GM23338 (cell line): Measurements from ENCODE around the gene APOB. TPM values are rescaled to one million over a fixed set of nuclear protein-coding genes. Genes with fewer than 3 reads are reported as not detected.

Experiments used
- ATAC-seq: fragments of 200-7000 bp; cut with Tn5 transposase; 3 replicates; pipeline ENCODE4 v1.9.1; 2020
- DNase-seq: peaks from one replicate; pipeline ENCODE4 v3.0.0-alpha.2; 2015; ENCODE audit warnings: low spot score
- H2AFZ ChIP-seq: fragments of 200-600 bp; sonication (generic); 2 replicates; pipeline ENCODE4 v1.8.0; 2016; ENCODE audit warnings: antibody characterized with exemption, mild to moderate bottlenecking, moderate library complexity
- H3F3A ChIP-seq: fragments of 200-600 bp; sonication (generic); replicated peaks from 2 replicates; pipeline ENCODE4 v1.8.0; 2017; ENCODE audit warnings: antibody characterized with exemption, mixed run types, low read depth
- H3K27ac ChIP-seq: fragments of 200-600 bp; sonication (generic); 2 replicates; pipeline ENCODE4 v1.6.1; 2016; ENCODE audit warnings: low read depth
- H3K27me3 ChIP-seq: fragments of 200-600 bp; sonication (generic); 2 replicates; pipeline ENCODE4 v1.8.0; 2016; ENCODE audit warnings: mild to moderate bottlenecking, mixed run types, moderate library complexity; ENCODE audit not compliant: insufficient read depth
- H3K36me3 ChIP-seq: fragments of 200-600 bp; sonication (generic); 2 replicates; pipeline ENCODE4 v1.8.0; 2016; ENCODE audit warnings: mild to moderate bottlenecking; ENCODE audit not compliant: insufficient read depth
- H3K4me1 ChIP-seq: fragments of 200-600 bp; sonication (generic); 2 replicates; pipeline ENCODE4 v1.8.0; 2016; ENCODE audit warnings: mild to moderate bottlenecking, moderate library complexity; ENCODE audit not compliant: insufficient read depth
- H3K4me2 ChIP-seq: fragments of 200-600 bp; sonication (generic); 2 replicates; pipeline ENCODE4 v1.7.1; 2017; ENCODE audit warnings: mixed run types
- H3K4me3 ChIP-seq: fragments of 200-600 bp; sonication (generic); 2 replicates; pipeline ENCODE4 v1.6.1; 2016; ENCODE audit warnings: mixed run types
- H3K79me2 ChIP-seq: fragments of 200-600 bp; sonication (generic); replicated peaks from 2 replicates; pipeline ENCODE4 v1.8.0; 2017; ENCODE audit warnings: mild to moderate bottlenecking; ENCODE audit not compliant: insufficient read depth
- H3K9me2 ChIP-seq: fragments of 200-600 bp; sonication (generic); 2 replicates; pipeline ENCODE4 v1.8.0; 2017; ENCODE audit not compliant: insufficient read depth
- H4K20me1 ChIP-seq: fragments of 200-600 bp; sonication (generic); replicated peaks from 2 replicates; pipeline ENCODE4 v1.8.0; 2017; ENCODE audit warnings: mild to moderate bottlenecking; ENCODE audit not compliant: insufficient read depth
- H3K27ac Mint-ChIP-seq: 2 replicates; pipeline ENCODE4 v1.8.0; 2020; ENCODE audit warnings: inconsistent platforms, mild to moderate bottlenecking, moderate library complexity, mixed read lengths
- H3K27me3 Mint-ChIP-seq: 3 replicates; pipeline ENCODE4 v1.8.0; 2022; ENCODE audit warnings: low read depth, mild to moderate bottlenecking, moderate library complexity, mixed read lengths, inconsistent platforms; ENCODE audit not compliant: insufficient read depth, poor library complexity
- H3K36me3 Mint-ChIP-seq: 3 replicates; pipeline ENCODE4 v1.8.0; 2021; ENCODE audit warnings: low read depth, mild to moderate bottlenecking, inconsistent platforms, moderate library complexity, mixed read lengths
- H3K4me1 Mint-ChIP-seq: 3 replicates; pipeline ENCODE4 v1.8.0; 2020; ENCODE audit warnings: mild to moderate bottlenecking, inconsistent platforms, mixed read lengths
- H3K4me3 Mint-ChIP-seq: 3 replicates; pipeline ENCODE4 v1.8.0; 2021; ENCODE audit warnings: moderate library complexity, mild to moderate bottlenecking, inconsistent platforms, mixed read lengths
- H3K9me3 Mint-ChIP-seq: 3 replicates; pipeline ENCODE4 v1.8.0; 2020; ENCODE audit warnings: moderate library complexity, mild to moderate bottlenecking, inconsistent platforms, mixed read lengths
- EZH2 ChIP-seq: fragments of 200-600 bp; sonication (generic); IDR thresholded peaks from one replicate; pipeline ENCODE4 v1.8.0; 2017; ENCODE audit warnings: antibody characterized with exemption, mild to moderate bottlenecking, low read depth; ENCODE audit not compliant: unreplicated experiment
- EZH2phosphoT487 ChIP-seq: fragments of 200-600 bp; sonication (generic); IDR thresholded peaks from one replicate; pipeline ENCODE4 v1.8.1; 2018; ENCODE audit warnings: antibody characterized with exemption; ENCODE audit not compliant: unreplicated experiment
- NANOG ChIP-seq: IDR thresholded peaks from 2 replicates; pipeline ENCODE4 v1.6.1; 2016; ENCODE audit warnings: antibody characterized with exemption, borderline replicate concordance
- POLR2AphosphoS5 ChIP-seq: IDR thresholded peaks from 2 replicates; pipeline ENCODE4 v1.6.1; 2016; ENCODE audit warnings: antibody characterized with exemption, low read depth
- STAT1 ChIP-seq: IDR thresholded peaks from one replicate; pipeline ENCODE4 v1.6.1; 2016; ENCODE audit warnings: antibody characterized with exemption; ENCODE audit not compliant: unreplicated experiment
- ZNF114 ChIP-seq: fragments of 250-450 bp; sonication (Bioruptor Pico); IDR thresholded peaks from 2 replicates; pipeline ENCODE4 v1.5.0; 2020; ENCODE audit warnings: mild to moderate bottlenecking, moderate library complexity
- ZNF331 ChIP-seq: fragments of 250-450 bp; sonication (Bioruptor Pico); IDR thresholded peaks from 2 replicates; pipeline ENCODE4 v1.5.0; 2020; ENCODE audit warnings: low read depth, mild to moderate bottlenecking, moderate library complexity
- polyA plus RNA-seq: library from polyadenylated mRNA; unstranded; fragments of >200 nt; fragmentation: Nextera tagmentation; extraction: Ambion mirVana; gene quantifications from 2 replicates; pipeline ENCODE4 v1.2.1, GENCODE V29; 2016
- total RNA-seq: library from RNA; depleted of rRNA; stranded (reverse); fragments of >200 nt; shearing (Covaris generic); gene quantifications from 2 replicates; pipeline ENCODE4 v1.2.3, GENCODE V29; 2014
- TF ChIP-seq, protein P1 (sequence below): IDR thresholded peaks from 2 replicates; pipeline ENCODE4 v1.6.1; 2016; ENCODE audit warnings: antibody characterized with exemption
- TF ChIP-seq, protein P2 (sequence below): IDR thresholded peaks from one replicate; pipeline ENCODE4 v1.6.1; 2018; ENCODE audit warnings: antibody characterized with exemption; ENCODE audit not compliant: unreplicated experiment
- TF ChIP-seq, protein P3 (sequence below), 2 experiments: fragments of 200-600 bp in 1 of 2; sonication (generic) in 1 of 2; conservative IDR thresholded peaks; 2 replicates each; pipeline versions ENCODE4 v1.5.1 to v1.6.1; 2016 to 2017; ENCODE audit warnings: antibody characterized with exemption in 2 of 2, low read depth in 2 of 2, mild to moderate bottlenecking in 2 of 2, moderate library complexity in 1 of 2

Gene APOB
- total and polyA plus RNA-seq, 2 experiments from 2014 or later = 0.08 to 0.56 TPM

DNA sequence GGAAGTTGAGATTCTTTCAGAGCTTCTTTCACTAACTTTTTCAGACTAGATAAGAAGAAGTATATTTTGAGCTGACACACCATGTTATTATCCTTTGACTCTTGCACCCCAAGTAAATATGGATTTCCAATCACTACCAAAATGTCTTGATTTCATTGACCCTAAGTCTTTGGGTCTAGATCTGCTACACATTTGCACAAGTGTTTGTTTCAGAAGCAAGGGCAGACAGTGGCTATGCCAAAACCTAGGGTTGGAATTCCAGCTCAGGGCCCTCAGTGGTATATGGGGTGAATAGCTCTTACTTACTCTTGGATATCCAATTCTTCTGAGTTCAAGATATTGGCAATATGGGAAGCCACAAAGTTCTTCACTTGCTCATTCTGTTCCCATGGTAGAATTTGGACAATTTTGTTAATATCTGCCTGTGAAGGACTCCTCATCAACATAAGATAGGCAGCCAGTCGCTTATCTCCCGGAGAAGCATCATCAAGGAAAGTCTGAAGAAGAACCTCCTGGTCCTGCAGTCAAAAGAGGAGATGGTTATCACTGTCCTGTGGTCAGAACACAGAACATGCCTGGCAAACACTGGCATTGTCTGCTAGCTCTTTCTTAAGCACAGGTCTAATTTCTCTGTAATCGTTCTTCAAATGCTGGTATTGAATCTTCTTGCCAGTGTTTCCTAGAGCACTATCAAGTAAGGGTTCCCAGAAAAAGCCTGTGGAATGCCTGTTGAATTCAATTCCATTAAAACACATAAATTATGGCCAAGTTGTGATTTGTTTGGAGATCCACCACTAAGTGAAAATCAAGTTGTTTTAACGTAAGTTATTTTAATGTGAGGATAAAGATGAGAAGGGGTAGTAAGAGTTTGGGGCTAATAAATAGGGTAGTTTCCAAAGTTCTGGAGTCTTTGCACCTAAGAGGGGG lies 15.6 kb downstream of the APOB start (continued):
- TF ChIP-seq, protein P1, sequence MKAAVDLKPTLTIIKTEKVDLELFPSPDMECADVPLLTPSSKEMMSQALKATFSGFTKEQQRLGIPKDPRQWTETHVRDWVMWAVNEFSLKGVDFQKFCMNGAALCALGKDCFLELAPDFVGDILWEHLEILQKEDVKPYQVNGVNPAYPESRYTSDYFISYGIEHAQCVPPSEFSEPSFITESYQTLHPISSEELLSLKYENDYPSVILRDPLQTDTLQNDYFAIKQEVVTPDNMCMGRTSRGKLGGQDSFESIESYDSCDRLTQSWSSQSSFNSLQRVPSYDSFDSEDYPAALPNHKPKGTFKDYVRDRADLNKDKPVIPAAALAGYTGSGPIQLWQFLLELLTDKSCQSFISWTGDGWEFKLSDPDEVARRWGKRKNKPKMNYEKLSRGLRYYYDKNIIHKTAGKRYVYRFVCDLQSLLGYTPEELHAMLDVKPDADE = no peak

DNA sequence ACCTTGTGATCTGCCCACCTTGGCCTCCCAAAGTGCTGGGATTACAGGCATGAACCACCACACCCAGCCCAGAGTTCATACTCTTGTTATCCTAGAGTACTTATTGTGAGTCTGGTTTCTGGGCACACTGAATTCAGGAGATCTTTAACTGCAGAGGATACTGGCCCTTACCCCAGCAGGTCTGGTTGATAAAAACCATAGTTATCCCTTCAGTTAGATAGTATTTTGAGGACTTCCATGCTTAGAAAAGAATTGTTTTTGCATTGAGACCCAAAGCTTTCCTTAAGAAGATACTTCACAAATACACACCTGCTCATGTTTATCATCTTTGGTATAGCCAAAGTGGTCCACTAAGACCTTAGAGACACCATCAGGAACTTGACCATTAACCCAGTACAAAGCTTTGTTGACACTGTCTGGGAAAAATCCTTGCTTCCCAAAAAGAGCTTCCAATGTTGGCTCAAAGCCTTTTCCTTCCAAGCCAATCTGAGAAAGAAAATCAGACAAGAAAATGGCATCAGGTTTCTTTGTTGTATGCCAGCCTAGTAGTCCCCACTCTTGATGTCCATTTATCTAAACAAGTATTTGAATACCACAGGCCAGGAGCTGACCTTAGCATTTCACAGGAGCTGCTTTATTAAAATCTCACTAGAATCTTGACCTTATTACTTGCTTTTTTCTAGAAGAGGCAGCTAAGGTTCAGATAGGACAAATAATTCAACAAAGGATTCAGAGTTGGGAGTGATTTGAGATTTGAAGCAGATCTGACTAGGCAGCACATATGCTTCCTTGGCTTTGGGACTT lies 17.2 kb downstream of the APOB start:
- H3K4me3 Mint-ChIP-seq = no peak overlapping the region
- ATAC-seq (no peak), DNase-seq (no peak)
- H3K27ac ChIP-seq = no peak overlapping the region
- H3K27me3 Mint-ChIP-seq = peaks cover 2% of the 10 kb centered on the region
- H3K27me3 ChIP-seq = no peaks in the 10 kb centered on the region
- H3K36me3 Mint-ChIP-seq = no peaks in the 10 kb centered on the region
- no peaks in the 10 kb centered on the region for H3K79me2 ChIP-seq
- H3K4me1 ChIP-seq = no peaks in the 10 kb centered on the region
- H3F3A ChIP-seq = no peaks in the 10 kb centered on the region
- no peak overlapping the region for H3K4me2 ChIP-seq
- no peak overlapping the region for H2AFZ ChIP-seq
- no peaks in the 10 kb centered on the region for H3K9me3 Mint-ChIP-seq
- no peaks in the 10 kb centered on the region for H4K20me1 ChIP-seq
- H3K36me3 ChIP-seq = no peaks in the 10 kb centered on the region
- no peaks in the 10 kb centered on the region for H3K9me2 ChIP-seq
- no peak overlapping the region for H3K4me3 ChIP-seq
- H3K27ac Mint-ChIP-seq = no peak overlapping the region
- H3K4me1 Mint-ChIP-seq = no peaks in the 10 kb centered on the region
- TF ChIP-seq, protein P2, sequence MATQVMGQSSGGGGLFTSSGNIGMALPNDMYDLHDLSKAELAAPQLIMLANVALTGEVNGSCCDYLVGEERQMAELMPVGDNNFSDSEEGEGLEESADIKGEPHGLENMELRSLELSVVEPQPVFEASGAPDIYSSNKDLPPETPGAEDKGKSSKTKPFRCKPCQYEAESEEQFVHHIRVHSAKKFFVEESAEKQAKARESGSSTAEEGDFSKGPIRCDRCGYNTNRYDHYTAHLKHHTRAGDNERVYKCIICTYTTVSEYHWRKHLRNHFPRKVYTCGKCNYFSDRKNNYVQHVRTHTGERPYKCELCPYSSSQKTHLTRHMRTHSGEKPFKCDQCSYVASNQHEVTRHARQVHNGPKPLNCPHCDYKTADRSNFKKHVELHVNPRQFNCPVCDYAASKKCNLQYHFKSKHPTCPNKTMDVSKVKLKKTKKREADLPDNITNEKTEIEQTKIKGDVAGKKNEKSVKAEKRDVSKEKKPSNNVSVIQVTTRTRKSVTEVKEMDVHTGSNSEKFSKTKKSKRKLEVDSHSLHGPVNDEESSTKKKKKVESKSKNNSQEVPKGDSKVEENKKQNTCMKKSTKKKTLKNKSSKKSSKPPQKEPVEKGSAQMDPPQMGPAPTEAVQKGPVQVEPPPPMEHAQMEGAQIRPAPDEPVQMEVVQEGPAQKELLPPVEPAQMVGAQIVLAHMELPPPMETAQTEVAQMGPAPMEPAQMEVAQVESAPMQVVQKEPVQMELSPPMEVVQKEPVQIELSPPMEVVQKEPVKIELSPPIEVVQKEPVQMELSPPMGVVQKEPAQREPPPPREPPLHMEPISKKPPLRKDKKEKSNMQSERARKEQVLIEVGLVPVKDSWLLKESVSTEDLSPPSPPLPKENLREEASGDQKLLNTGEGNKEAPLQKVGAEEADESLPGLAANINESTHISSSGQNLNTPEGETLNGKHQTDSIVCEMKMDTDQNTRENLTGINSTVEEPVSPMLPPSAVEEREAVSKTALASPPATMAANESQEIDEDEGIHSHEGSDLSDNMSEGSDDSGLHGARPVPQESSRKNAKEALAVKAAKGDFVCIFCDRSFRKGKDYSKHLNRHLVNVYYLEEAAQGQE = no peak
- TF ChIP-seq, protein P1 = no peak
- no peak for TF ChIP-seq EZH2
- TF ChIP-seq ZNF331 (CRISPR knock-in tag) = no peak
- no peak for TF ChIP-seq ZNF114 (CRISPR knock-in tag)
- TF ChIP-seq POLR2AphosphoS5 = no peak
- TF ChIP-seq, protein P3, sequence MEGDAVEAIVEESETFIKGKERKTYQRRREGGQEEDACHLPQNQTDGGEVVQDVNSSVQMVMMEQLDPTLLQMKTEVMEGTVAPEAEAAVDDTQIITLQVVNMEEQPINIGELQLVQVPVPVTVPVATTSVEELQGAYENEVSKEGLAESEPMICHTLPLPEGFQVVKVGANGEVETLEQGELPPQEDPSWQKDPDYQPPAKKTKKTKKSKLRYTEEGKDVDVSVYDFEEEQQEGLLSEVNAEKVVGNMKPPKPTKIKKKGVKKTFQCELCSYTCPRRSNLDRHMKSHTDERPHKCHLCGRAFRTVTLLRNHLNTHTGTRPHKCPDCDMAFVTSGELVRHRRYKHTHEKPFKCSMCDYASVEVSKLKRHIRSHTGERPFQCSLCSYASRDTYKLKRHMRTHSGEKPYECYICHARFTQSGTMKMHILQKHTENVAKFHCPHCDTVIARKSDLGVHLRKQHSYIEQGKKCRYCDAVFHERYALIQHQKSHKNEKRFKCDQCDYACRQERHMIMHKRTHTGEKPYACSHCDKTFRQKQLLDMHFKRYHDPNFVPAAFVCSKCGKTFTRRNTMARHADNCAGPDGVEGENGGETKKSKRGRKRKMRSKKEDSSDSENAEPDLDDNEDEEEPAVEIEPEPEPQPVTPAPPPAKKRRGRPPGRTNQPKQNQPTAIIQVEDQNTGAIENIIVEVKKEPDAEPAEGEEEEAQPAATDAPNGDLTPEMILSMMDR (conservative IDR thresholded peaks at IDR 0.05; ENCODE audit: low read depth in 2 of 2) = no peak
- no peak for TF ChIP-seq EZH2phosphoT487
- TF ChIP-seq STAT1 = no peak
- no peak for TF ChIP-seq NANOG
